NCI-H146 treated with DMSO at 0.1 percent for 48 hours (cell line): Measurements from ENCODE around the gene CMYA5.
"Not testable (repeated sequence)": the region's sequence is repeated elsewhere in the genome, so short reads cannot be mapped to it uniquely, and the experiment has no call there.

Experiments used
- DNase-seq: peaks from one replicate; lab custom pipeline; 2025; ENCODE audit not compliant: unreplicated experiment; lab: John Stamatoyannopoulos, UW

CMYA5 gene

GRCh38 chr5:79689541-79690466 is at the start of gene CMYA5:
Gene CMYA5 (plus strand): TSS chr5:79689836. CDS start chr5:79689908, 72 bp downstream.
- DNase-seq, result no peak

GRCh38 chr5:79640571-79641055 is 49.0 kb upstream of the CMYA5 start:
- no peak for DNase-seq

GRCh38 chr5:79641414-79641813 is 48.2 kb upstream of the CMYA5 start:
- DNase-seq, result no peak

- no peak for DNase-seq
Observed at GRCh38 chr5:79642210-79642609, 47.4 kb upstream of the CMYA5 start.

GRCh38 chr5:79653843-79654242 is 35.8 kb upstream of the CMYA5 start:
- no peak for DNase-seq

- no peak for DNase-seq
Observed at GRCh38 chr5:79663212-79663611, 26.4 kb upstream of the CMYA5 start.

- DNase-seq, result no peak
Observed at GRCh38 chr5:79666758-79667157, 22.9 kb upstream of the CMYA5 start.

GRCh38 chr5:79672392-79672791 is 17.2 kb upstream of the CMYA5 start:
- no peak for DNase-seq

- DNase-seq, result not testable (repeated sequence)
Observed at GRCh38 chr5:79676354-79676753, 13.3 kb upstream of the CMYA5 start.

GRCh38 chr5:79682102-79682501 is 7.5 kb upstream of the CMYA5 start:
- DNase-seq, result not testable (repeated sequence)

GRCh38 chr5:79684782-79685181 is 4.9 kb upstream of the CMYA5 start:
- no peak for DNase-seq

GRCh38 chr5:79685627-79686026 is 4.0 kb upstream of the CMYA5 start:
- no peak for DNase-seq

GRCh38 chr5:79686799-79687198 is 2.8 kb upstream of the CMYA5 start:
- DNase-seq, result no peak

- no peak for DNase-seq
Observed at GRCh38 chr5:79687889-79688288, 1.7 kb upstream of the CMYA5 start.

- no peak for DNase-seq
Observed at GRCh38 chr5:79691007-79691406, 1.4 kb downstream of the CMYA5 start.

- DNase-seq, result peak; percentile 59
Observed at GRCh38 chr5:79692596-79692995, 3.0 kb downstream of the CMYA5 start.

- no peak for DNase-seq
Observed at GRCh38 chr5:79694183-79694582, 4.5 kb downstream of the CMYA5 start.

GRCh38 chr5:79694652-79695051 is 5.0 kb downstream of the CMYA5 start:
- DNase-seq, result no peak

- DNase-seq, result no peak
Observed at GRCh38 chr5:79695526-79695925, 5.9 kb downstream of the CMYA5 start.

- DNase-seq, result no peak
Observed at GRCh38 chr5:79697222-79698170, 7.9 kb downstream of the CMYA5 start.

- no peak for DNase-seq
Observed at GRCh38 chr5:79699763-79700400, 10.2 kb downstream of the CMYA5 start.
